ENCODE results near the gene TMEM214. TPM values are rescaled to one million over a fixed set of nuclear protein-coding genes. Genes with fewer than 3 reads are reported as not detected.

The TMEM214 gene
- total RNA-seq, 1 donor, result 70.4 TPM

DNA sequence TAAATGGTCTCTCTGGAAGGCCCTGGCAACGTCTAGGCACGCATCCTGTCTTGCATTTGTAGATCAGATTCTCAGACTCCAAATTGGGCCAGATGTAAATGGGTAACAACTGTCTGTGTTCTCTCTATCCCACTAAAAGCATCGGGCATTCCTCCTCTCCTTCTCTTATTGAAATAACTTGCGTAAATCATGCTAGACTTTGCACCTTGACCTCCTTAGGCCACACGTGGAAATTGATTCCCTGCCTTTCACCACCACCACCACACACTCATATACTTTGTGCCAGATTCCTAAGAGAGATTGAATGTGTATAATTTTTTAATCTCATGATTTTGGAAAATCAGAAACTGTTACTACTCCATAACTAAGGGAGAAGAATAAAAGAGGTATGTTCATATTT is 41.0 kb upstream of the TMEM214 start:
- no peak for DNase-seq (ENCODE audit: low read depth)
- TF ChIP-seq, protein P1, sequence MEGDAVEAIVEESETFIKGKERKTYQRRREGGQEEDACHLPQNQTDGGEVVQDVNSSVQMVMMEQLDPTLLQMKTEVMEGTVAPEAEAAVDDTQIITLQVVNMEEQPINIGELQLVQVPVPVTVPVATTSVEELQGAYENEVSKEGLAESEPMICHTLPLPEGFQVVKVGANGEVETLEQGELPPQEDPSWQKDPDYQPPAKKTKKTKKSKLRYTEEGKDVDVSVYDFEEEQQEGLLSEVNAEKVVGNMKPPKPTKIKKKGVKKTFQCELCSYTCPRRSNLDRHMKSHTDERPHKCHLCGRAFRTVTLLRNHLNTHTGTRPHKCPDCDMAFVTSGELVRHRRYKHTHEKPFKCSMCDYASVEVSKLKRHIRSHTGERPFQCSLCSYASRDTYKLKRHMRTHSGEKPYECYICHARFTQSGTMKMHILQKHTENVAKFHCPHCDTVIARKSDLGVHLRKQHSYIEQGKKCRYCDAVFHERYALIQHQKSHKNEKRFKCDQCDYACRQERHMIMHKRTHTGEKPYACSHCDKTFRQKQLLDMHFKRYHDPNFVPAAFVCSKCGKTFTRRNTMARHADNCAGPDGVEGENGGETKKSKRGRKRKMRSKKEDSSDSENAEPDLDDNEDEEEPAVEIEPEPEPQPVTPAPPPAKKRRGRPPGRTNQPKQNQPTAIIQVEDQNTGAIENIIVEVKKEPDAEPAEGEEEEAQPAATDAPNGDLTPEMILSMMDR (IDR thresholded peaks at IDR 0.05; ENCODE audit: insufficient read depth, low read depth, low read length), result no peak
- H3K4me3 ChIP-seq (ENCODE audit: low read depth, low read length), result no peak overlapping the region

DNA sequence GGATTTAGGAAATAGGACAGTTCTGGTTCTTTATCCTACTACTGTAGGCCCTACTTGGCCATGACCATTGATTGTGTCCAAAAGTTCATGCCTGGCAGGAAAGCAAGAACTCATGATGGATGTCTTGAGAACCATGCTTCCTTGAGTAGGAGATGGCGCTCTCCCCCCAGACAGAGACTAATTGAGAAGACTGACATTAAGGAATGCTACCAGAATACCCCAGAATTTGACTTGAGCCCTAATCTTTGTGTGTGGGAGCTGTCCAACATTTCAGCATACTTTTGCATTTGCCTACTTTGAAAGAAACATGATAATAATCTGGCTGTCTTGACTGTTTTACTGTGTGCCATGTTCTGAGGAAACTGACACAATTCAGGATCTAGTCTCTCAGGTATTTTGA is 39.0 kb upstream of the TMEM214 start:
- DNase-seq (ENCODE audit: low read depth), result no peak
- H3K4me3 ChIP-seq (ENCODE audit: low read depth, low read length), result no peak overlapping the region
- TF ChIP-seq, protein P1 (IDR thresholded peaks at IDR 0.05; ENCODE audit: insufficient read depth, low read depth, low read length), result no peak

DNA sequence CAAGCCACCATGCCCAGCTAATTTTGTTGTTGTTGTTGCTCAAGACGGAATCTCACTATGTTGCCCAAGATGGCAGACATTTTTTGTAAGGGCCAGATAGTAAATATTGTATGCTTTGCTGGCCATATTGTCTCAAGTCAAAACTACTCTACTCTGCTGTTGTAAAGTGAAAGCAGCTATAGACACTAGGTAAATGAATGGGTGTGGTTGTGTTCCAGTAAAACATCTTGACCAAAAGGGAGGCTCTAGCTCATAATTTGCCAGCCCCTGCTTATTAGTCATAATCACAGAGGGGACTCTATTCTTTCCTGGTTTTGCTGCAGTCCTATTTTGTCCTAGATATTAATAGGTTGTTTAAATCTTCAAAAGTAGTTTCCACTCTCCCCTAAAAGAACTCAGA is 37.8 kb upstream of the TMEM214 start:
- no peak for DNase-seq (ENCODE audit: low read depth)
- TF ChIP-seq, protein P1 (IDR thresholded peaks at IDR 0.05; ENCODE audit: insufficient read depth, low read depth, low read length), result no peak
- no peak overlapping the region for H3K4me3 ChIP-seq (ENCODE audit: low read depth, low read length)

DNA sequence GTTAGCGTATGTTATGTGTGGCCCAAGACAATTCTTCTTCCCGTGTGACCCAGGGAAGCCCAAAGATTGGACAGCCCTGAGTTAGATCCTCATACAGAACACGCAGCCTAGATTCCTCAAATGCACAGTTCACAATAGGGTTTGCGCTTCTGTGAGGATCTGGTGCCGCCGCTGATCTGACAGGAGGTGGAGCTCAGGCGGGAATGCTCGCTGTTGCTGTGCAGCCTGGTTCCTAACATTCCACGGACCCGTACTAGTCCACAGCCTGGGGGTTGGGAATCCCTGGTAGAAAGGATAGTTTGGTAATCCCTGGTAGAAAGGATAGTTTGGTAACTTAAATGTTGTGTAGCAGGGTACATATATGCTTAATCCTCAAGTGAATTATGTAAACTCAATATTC is 35.4 kb upstream of the TMEM214 start:
- DNase-seq (ENCODE audit: low read depth), result no peak
- TF ChIP-seq, protein P1 (IDR thresholded peaks at IDR 0.05; ENCODE audit: insufficient read depth, low read depth, low read length), result no peak
- no peak overlapping the region for H3K4me3 ChIP-seq (ENCODE audit: low read depth, low read length)

DNA sequence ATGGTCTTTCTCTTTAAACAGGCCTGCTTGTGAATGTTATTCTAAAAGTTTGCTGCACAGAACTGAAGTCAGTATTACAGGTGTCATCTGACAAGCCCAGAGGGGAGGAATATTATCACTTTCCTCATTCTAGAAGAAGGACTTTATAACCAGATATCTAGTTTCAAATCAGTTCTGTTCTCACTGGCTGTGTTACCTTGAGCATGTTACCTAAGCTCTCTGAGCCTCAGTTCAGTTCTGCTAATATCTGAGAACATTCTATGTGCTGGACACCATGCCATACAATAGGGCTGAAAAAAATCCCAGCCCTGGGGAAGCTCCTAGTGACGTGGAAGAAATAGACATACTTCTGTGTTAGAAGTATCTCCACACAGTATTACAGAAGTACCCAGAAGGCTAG is 34.4 kb upstream of the TMEM214 start:
- TF ChIP-seq, protein P1 (IDR thresholded peaks at IDR 0.05; ENCODE audit: insufficient read depth, low read depth, low read length), result no peak
- H3K4me3 ChIP-seq (ENCODE audit: low read depth, low read length), result no peak overlapping the region
- no peak for DNase-seq (ENCODE audit: low read depth)

- TF ChIP-seq, protein P1 (IDR thresholded peaks at IDR 0.05; ENCODE audit: insufficient read depth, low read depth, low read length), result no peak
Measured at GRCh38 chr2:27000228-27000627, 32.5 kb upstream of the TMEM214 start.

DNA sequence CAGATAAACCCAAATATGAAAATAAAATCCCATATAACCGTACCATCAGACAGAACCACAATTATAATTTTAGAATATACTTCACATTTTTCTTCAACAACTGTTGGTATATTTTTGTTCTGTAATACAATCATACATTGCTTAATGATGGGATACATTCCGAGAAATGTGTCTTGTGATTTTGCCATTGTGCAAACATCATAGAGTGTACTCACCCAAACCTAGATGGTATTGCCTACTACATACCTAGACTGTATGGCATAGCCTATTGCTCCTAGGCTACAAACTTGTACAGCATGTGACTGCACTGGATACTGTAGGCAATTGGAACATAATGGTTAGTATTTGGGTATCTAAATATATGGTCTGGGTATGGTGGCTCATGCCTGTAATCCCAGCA is 31.8 kb upstream of the TMEM214 start:
- DNase-seq (ENCODE audit: low read depth), result no peak
- TF ChIP-seq, protein P1 (IDR thresholded peaks at IDR 0.05; ENCODE audit: insufficient read depth, low read depth, low read length), result no peak

More at GRCh38 chr2:27000228-27000627, 32.5 kb upstream of the TMEM214 start:
- no peak for DNase-seq (ENCODE audit: low read depth)
- H3K4me3 ChIP-seq (ENCODE audit: low read depth, low read length), result no peak overlapping the region

More for the DNA sequence above, 31.8 kb upstream of the TMEM214 start:
- no peak overlapping the region for H3K4me3 ChIP-seq (ENCODE audit: low read depth, low read length)

Data from fibroblast of villous mesenchyme (primary cell).